Breast epithelium (tissue), 3 donors: ENCODE measurements around the gene THOC6.

Experiments
- POLR2AphosphoS5 ChIP-seq, 3 donors: sonication (generic); formaldehyde crosslinking; IDR thresholded peaks; one replicate each; pipeline ENCODE4 v1.6.1; 2017; ENCODE audit warnings: antibody characterized with exemption in 3 of 3
- TF ChIP-seq, protein P1 (sequence below), 3 donors: fragments of 450-650 bp; IDR thresholded peaks; one replicate each; pipeline ENCODE4 v1.5.1; 2016 to 2017; ENCODE audit warnings: antibody characterized with exemption in 3 of 3, mild to moderate bottlenecking in 3 of 3, moderate library complexity in 3 of 3

DNA sequence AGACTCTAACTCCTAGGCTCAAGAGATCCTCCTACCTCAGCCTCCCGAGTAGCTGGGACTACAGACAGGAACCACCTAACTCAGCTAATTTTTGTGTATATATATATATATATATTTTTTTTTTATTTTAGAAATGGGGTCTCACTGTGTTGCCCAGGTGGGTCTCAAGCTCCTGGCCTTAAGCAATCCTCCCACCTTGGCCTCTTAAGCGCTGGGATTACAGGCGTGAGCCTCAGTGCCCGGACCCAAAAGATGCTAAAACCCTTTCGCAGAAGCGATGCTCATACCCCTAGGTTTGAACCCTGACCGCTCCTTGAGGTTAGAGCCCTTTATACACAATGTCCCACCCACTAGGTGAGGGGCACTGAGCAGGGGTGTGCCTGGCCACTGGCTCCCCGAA is 13.3 kb upstream of the THOC6 start:
- no peak for TF ChIP-seq POLR2AphosphoS5 (IDR thresholded peaks at IDR 0.05)
- TF ChIP-seq, protein P1, sequence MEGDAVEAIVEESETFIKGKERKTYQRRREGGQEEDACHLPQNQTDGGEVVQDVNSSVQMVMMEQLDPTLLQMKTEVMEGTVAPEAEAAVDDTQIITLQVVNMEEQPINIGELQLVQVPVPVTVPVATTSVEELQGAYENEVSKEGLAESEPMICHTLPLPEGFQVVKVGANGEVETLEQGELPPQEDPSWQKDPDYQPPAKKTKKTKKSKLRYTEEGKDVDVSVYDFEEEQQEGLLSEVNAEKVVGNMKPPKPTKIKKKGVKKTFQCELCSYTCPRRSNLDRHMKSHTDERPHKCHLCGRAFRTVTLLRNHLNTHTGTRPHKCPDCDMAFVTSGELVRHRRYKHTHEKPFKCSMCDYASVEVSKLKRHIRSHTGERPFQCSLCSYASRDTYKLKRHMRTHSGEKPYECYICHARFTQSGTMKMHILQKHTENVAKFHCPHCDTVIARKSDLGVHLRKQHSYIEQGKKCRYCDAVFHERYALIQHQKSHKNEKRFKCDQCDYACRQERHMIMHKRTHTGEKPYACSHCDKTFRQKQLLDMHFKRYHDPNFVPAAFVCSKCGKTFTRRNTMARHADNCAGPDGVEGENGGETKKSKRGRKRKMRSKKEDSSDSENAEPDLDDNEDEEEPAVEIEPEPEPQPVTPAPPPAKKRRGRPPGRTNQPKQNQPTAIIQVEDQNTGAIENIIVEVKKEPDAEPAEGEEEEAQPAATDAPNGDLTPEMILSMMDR (IDR thresholded peaks at IDR 0.05), result no peak
